Omental fat pad (tissue), 4 donors: ENCODE results near the gene SLC25A1. TPM values are rescaled to one million over a fixed set of nuclear protein-coding genes. Genes with fewer than 3 reads are reported as not detected.

Experiments
- ATAC-seq: fragments of 150-250 bp; one replicate; pipeline ENCODE4 v1.9.1; 2016; ENCODE audit warnings: mild to moderate bottlenecking, moderate library complexity; ENCODE audit not compliant: low FRiP score
- DNase-seq: peaks from one replicate; pipeline ENCODE4 v3.0.0-alpha.2; 2019; ENCODE audit warnings: low spot score
- total RNA-seq, 4 donors: library from RNA; depleted of rRNA; stranded (reverse); fragments of >200 nt; gene quantifications; one replicate each; pipeline ENCODE4 v1.1.0, GENCODE V29; 2016
- TF ChIP-seq, protein P1 (sequence below), 3 donors: fragments of 450-650 bp; IDR thresholded peaks; one replicate each; pipeline ENCODE4 v1.5.1; 2016 to 2017; ENCODE audit warnings: antibody characterized with exemption in 3 of 3, mild to moderate bottlenecking in 3 of 3, moderate library complexity in 2 of 3

The SLC25A1 gene
- total RNA-seq, 4 donors from 2014 or later, result 76.4 to 135 (median 97.4) TPM

DNA sequence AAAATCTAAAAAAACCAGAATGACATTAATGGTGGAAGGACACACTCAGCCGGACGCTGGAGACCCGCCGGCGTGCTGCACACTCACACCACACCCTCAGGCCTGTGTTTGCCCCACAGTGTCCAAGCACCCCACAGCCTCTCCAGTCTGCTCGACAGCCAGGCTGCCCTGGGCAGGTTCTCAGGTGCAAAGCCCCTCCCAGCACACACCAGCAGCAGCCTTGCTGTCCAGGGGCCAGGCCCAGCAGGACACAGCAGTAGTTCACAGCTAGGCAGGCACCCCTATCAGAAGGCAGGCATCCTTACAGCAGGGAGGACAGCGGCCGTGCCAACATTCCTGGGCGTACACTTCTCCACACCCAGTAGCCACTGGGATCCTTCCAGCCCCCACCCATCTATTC lies 1.7 kb upstream of the SLC25A1 start:
- ATAC-seq, result no peak
- DNase-seq, result no peak
- TF ChIP-seq, protein P1, sequence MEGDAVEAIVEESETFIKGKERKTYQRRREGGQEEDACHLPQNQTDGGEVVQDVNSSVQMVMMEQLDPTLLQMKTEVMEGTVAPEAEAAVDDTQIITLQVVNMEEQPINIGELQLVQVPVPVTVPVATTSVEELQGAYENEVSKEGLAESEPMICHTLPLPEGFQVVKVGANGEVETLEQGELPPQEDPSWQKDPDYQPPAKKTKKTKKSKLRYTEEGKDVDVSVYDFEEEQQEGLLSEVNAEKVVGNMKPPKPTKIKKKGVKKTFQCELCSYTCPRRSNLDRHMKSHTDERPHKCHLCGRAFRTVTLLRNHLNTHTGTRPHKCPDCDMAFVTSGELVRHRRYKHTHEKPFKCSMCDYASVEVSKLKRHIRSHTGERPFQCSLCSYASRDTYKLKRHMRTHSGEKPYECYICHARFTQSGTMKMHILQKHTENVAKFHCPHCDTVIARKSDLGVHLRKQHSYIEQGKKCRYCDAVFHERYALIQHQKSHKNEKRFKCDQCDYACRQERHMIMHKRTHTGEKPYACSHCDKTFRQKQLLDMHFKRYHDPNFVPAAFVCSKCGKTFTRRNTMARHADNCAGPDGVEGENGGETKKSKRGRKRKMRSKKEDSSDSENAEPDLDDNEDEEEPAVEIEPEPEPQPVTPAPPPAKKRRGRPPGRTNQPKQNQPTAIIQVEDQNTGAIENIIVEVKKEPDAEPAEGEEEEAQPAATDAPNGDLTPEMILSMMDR (IDR thresholded peaks at IDR 0.05), result no peak

DNA sequence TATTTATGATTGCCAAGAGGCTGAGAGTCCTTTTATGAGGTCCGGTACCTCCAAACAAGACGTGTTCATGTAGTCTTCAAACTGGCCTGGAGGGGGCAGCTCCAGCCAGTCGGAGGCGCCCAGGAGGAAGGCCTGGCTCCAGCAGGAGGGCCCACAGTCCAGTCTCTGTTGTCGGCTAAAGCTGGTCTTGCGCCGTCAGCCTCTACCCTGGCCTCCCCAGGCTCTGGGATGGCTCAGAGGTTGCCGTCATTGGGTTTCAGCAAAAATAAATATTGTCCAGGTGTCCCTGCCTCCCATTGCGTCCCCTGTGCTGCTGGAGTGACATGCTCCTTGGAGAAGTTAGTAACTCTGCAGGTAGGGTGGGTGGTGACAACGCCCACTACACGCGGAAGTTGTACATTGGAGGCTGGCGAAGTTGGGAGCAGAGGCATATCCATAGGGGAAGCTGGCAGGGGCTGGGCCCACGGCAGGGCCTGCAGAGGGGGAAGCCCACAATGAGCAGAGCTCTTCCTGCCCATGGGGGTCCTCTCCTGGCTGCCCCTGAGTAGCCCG lies 1.0 kb upstream of the SLC25A1 start:
- TF ChIP-seq, protein P1 (IDR thresholded peaks at IDR 0.05), result no peak
- DNase-seq (no peak), ATAC-seq (peak; percentile 75)

GRCh38 chr22:19178065-19178656 lies 375 bp downstream of the SLC25A1 start:
- DNase-seq (no peak), ATAC-seq (peak; percentile 16)
- TF ChIP-seq, protein P1 (IDR thresholded peaks at IDR 0.05), result no peak

- DNase-seq (no peak), ATAC-seq (no peak)
- TF ChIP-seq, protein P1 (IDR thresholded peaks at IDR 0.05), result no peak
Measured at GRCh38 chr22:19177164-19178064, 1.1 kb downstream of the SLC25A1 start.

DNA sequence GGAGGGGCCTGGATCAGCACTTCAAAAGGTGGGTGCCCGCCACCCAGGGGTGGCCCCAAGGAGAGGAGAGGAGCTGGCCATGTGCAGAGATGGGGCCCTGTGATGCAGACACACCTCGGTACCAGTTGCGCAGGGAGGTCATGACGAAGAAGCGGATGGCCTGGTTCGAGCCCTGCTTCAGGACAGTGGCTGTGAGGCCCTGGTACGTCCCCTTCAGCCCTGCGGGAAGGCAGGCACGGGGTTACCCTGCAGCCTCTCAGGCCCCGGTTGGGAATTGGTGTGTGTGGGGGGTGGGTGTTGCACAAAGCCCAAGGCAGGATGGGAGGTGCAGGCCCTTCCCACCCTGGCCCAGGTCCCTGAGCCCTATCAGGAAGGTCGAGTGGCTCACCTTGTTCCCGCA lies 1.8 kb downstream of the SLC25A1 start:
- ATAC-seq, result no peak
- TF ChIP-seq, protein P1 (IDR thresholded peaks at IDR 0.05), result no peak
- no peak for DNase-seq

GRCh38 chr22:19176175-19176643 lies 2.3 kb downstream of the SLC25A1 start:
- DNase-seq, result no peak
- no peak for ATAC-seq
- TF ChIP-seq, protein P1 (IDR thresholded peaks at IDR 0.05), result no peak
